Measurements from ENCODE around the gene ABHD12B. TPM values are rescaled to one million over a fixed set of nuclear protein-coding genes. Genes with fewer than 3 reads are reported as not detected.

Gene ABHD12B
- total RNA-seq, 2 donors from 2014 or later: not detected

DNA sequence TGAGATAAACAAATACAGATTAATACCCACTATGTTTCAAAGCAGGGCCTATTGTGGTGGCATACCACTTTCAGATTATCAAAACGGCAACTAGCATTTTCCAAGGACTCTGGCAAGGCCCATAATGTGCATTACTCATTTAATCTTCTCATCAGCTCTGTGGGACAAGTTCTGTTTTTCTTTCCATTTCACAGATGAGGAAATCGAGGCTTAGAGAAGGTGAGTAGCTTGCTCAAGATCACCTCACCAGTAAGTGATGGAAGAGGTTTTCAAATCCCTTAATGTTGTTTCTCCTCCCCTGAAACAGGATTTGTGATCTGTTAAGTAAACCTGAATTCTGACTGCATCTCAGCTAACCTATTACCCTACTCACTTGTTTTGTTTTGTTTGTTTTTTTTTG, 76.4 kb downstream of the ABHD12B start:
- intact Hi-C loops (cut with DNase I): loop anchor here in 1 of 2 donors (10.0 kb wide), 1 partner anchor 287 kb away; no protein-coding TSS in a partner anchor
- no peak for DNase-seq (ENCODE audit: low spot score)

DNA sequence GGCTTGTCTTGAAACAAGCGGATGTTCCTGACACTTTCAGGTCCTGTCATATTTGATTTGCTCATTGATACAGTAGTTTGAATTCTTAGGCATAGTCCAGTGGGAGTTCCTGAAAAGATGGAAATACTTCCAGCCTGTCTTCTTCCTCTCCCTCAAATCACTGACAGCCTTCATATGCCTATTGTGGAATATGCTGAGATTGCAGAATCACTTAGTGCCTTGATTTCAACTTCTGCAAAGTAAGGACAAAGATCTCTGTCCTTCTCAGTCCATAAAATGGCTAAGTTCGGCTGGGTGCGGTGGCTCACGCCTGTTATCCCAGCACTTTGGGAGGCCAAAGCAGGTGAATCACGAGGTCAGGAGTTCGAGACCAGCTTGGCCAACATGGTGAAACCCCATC, 79.2 kb downstream of the ABHD12B start:
- intact Hi-C loops (cut with DNase I): no loop called here
- no peak for DNase-seq (ENCODE audit: low spot score)

DNA sequence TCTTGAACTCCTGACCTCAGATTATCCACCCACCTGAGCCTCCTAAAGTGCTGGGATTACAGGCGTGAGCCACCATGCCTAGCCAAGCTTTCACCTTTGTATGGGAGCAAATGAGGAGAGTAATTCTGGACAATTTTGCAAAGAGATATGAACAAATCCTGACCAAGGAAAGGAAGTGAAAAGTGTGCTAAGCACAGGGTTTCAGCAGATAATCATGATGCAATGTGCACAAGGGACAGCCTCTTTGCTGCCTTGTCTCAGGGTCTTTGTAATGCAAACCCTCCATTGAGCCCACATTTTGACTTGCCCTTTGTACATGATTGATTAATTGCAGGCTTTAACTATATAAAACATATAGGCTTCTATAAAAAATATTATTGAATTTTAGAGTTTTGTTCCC, 81.6 kb downstream of the ABHD12B start:
- no peak for DNase-seq (ENCODE audit: low spot score)
- intact Hi-C loops (cut with DNase I): no loop called here

Other genes starting within 250 kb of the ABHD12B start
- gene SAV1, start 203.7 kb upstream of the ABHD12B start, total RNA-seq: 10 to 100 TPM; 29.6 to 32.9 TPM
- 10 to 100 TPM; 34.9 to 45.9 TPM for gene NIN, start 40.9 kb upstream of the ABHD12B start, total RNA-seq
- gene PYGL, start 72.4 kb downstream of the ABHD12B start, total RNA-seq: 10 to 100 TPM; 45.5 to 52.0 TPM
- gene TRIM9, start 223.1 kb downstream of the ABHD12B start, total RNA-seq: 1 to 10 TPM; 2.0 to 2.7 TPM